PC-3 (cell line): ENCODE data around the gene ABCA12.

Source experiments
- EZH2 ChIP-seq: fragments of 300-600 bp; sonication (generic); IDR thresholded peaks from one replicate; pipeline ENCODE4 v1.6.1; 2017; ENCODE audit warnings: antibody characterized with exemption, mild to moderate bottlenecking, low read length; ENCODE audit not compliant: unreplicated experiment
- EZH2phosphoT487 ChIP-seq: fragments of 300-600 bp; sonication (generic); IDR thresholded peaks from 2 replicates; pipeline ENCODE4 v1.6.1; 2018; ENCODE audit warnings: mild to moderate bottlenecking, antibody characterized with exemption, low read length, borderline replicate concordance
- TF ChIP-seq, protein P1 (sequence below): fragments of 300-600 bp; sonication (generic); conservative IDR thresholded peaks from 2 replicates; pipeline ENCODE4 v1.5.1; 2017; ENCODE audit warnings: antibody characterized with exemption, low read depth, mild to moderate bottlenecking, low read length

DNA sequence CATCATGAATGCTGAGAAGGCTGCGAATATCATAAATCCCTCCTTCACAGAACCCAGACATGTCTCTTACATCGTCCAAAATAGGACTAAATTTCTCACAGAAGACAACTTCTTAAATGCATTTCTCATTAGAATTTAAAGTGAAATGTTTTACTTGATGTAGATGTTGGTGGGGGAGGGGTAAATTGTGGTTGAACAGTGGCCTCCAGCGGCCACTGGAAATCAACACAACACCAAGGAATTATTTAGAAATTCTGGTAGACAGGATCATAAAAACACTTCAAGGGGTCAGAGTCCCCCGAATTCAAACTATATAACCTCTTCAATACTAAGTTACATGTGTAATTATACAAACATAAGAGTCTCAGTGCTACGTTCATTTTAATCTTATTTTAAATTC is 135.9 kb downstream of the ABCA12 start:
- TF ChIP-seq, protein P1, sequence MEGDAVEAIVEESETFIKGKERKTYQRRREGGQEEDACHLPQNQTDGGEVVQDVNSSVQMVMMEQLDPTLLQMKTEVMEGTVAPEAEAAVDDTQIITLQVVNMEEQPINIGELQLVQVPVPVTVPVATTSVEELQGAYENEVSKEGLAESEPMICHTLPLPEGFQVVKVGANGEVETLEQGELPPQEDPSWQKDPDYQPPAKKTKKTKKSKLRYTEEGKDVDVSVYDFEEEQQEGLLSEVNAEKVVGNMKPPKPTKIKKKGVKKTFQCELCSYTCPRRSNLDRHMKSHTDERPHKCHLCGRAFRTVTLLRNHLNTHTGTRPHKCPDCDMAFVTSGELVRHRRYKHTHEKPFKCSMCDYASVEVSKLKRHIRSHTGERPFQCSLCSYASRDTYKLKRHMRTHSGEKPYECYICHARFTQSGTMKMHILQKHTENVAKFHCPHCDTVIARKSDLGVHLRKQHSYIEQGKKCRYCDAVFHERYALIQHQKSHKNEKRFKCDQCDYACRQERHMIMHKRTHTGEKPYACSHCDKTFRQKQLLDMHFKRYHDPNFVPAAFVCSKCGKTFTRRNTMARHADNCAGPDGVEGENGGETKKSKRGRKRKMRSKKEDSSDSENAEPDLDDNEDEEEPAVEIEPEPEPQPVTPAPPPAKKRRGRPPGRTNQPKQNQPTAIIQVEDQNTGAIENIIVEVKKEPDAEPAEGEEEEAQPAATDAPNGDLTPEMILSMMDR: peak; percentile 85
- TF ChIP-seq EZH2: no peak
- TF ChIP-seq EZH2phosphoT487: no peak
